Osteoblast (primary cell): Measurements from ENCODE around the gene AOPEP. TPM values are rescaled to one million over a fixed set of nuclear protein-coding genes. Genes with fewer than 3 reads are reported as not detected.

ENCODE experiments used
- DNase-seq: peaks from one replicate; pipeline ENCODE4 v3.0.0; 2011; ENCODE audit warnings: low spot score, mixed read lengths; ENCODE audit not compliant: insufficient read length; ENCODE audit errors: missing footprints
- H2AFZ ChIP-seq: 2 replicates; pipeline ENCODE4 v1.6.0; 2011; ENCODE audit warnings: mild to moderate bottlenecking, low read length
- H3K27ac ChIP-seq: 2 replicates; pipeline ENCODE4 v1.5.1; 2011; ENCODE audit warnings: mild to moderate bottlenecking, low read depth, low read length, moderate library complexity
- H3K27me3 ChIP-seq: 2 replicates; pipeline ENCODE4 v1.6.0; 2012; ENCODE audit warnings: mild to moderate bottlenecking, control low read depth, inconsistent platforms, low read length, moderate library complexity; ENCODE audit not compliant: insufficient read depth
- H3K36me3 ChIP-seq: 2 replicates; pipeline ENCODE4 v1.5.1; 2011; ENCODE audit warnings: mild to moderate bottlenecking, low read length, control low read depth, moderate library complexity; ENCODE audit not compliant: insufficient read depth
- H3K4me1 ChIP-seq: 2 replicates; pipeline ENCODE4 v1.5.1; 2011; ENCODE audit warnings: mild to moderate bottlenecking, low read length, control low read depth, moderate library complexity; ENCODE audit not compliant: insufficient read depth
- H3K4me2 ChIP-seq: 2 replicates; pipeline ENCODE4 v1.6.0; 2011; ENCODE audit warnings: mild to moderate bottlenecking, low read length; ENCODE audit not compliant: insufficient read depth
- H3K4me3 ChIP-seq: fragments of 200-600 bp; sonication (generic); 3 replicates; pipeline ENCODE4 v1.5.1; 2012; ENCODE audit warnings: mild to moderate bottlenecking, low read length, inconsistent platforms; ENCODE audit not compliant: insufficient read depth
- H3K79me2 ChIP-seq: 2 replicates; pipeline ENCODE4 v1.6.0; 2012; ENCODE audit warnings: mild to moderate bottlenecking, low read length, control low read depth, inconsistent platforms; ENCODE audit not compliant: insufficient read depth
- H3K9me3 ChIP-seq: 2 replicates; pipeline ENCODE4 v1.5.1; 2011; ENCODE audit warnings: low read depth, low read length, control low read depth
- H4K20me1 ChIP-seq: 2 replicates; pipeline ENCODE4 v1.6.0; 2012; ENCODE audit warnings: mild to moderate bottlenecking, low read length, control low read depth; ENCODE audit not compliant: insufficient read depth
- total RNA-seq: library from RNA; depleted of rRNA; stranded (reverse); fragments of >200 nt; gene quantifications from 2 replicates; pipeline ENCODE4 v1.2.3, GENCODE V29; 2012
- TF ChIP-seq, protein P1 (sequence below): IDR thresholded peaks from 2 replicates; pipeline ENCODE4 v1.5.1; 2011; ENCODE audit warnings: mild to moderate bottlenecking, low read depth, low read length, moderate library complexity; ENCODE audit errors: extremely low read depth

The AOPEP gene
- total RNA-seq, 1 donor, result 131 TPM

DNA sequence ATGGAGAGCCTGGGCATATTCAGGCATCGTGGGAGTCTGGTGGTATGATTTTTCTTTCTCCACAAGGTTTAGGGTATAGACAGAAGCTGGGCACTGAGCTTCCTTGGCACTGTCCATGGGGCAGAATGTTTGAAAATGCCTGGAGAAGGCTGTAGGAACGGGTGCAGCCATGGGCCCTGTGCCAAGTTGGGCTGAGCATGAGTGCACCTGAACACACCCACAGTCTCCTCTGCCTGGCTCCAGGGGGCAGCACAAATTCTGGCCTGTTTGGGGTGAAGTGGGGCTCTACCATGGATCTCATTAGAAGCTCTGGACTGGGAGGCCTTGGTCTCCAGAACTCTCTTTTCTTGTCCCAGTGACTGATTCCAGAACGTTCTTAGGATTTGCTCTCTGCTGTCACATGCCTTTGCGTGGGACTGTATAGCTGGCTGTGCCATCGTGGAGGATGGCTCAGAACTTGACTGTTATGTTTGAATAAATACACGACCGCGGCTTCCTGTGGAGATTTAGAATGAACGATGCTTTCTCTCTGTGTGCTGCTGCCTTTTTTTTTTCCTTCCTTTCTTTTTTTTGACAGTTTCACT, 361.3 kb downstream of the AOPEP start:
- Histone ChIP-seq H2AFZ (no peak overlapping the region), H3K4me2 (no peak overlapping the region), H3K36me3 (peaks cover 68% of the 10 kb centered on the region), H3K4me1 (peaks cover 53% of the 10 kb centered on the region), H3K4me3 (no peak overlapping the region), H3K9me3 (no peaks in the 10 kb centered on the region), H3K27me3 (no peaks in the 10 kb centered on the region), H3K79me2 (peaks cover 66% of the 10 kb centered on the region), H3K27ac (no peak overlapping the region), H4K20me1 (peaks cover 29% of the 10 kb centered on the region)
- TF ChIP-seq, protein P1, sequence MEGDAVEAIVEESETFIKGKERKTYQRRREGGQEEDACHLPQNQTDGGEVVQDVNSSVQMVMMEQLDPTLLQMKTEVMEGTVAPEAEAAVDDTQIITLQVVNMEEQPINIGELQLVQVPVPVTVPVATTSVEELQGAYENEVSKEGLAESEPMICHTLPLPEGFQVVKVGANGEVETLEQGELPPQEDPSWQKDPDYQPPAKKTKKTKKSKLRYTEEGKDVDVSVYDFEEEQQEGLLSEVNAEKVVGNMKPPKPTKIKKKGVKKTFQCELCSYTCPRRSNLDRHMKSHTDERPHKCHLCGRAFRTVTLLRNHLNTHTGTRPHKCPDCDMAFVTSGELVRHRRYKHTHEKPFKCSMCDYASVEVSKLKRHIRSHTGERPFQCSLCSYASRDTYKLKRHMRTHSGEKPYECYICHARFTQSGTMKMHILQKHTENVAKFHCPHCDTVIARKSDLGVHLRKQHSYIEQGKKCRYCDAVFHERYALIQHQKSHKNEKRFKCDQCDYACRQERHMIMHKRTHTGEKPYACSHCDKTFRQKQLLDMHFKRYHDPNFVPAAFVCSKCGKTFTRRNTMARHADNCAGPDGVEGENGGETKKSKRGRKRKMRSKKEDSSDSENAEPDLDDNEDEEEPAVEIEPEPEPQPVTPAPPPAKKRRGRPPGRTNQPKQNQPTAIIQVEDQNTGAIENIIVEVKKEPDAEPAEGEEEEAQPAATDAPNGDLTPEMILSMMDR, result peak; percentile 17
- DNase-seq, result peak; percentile 91

DNA sequence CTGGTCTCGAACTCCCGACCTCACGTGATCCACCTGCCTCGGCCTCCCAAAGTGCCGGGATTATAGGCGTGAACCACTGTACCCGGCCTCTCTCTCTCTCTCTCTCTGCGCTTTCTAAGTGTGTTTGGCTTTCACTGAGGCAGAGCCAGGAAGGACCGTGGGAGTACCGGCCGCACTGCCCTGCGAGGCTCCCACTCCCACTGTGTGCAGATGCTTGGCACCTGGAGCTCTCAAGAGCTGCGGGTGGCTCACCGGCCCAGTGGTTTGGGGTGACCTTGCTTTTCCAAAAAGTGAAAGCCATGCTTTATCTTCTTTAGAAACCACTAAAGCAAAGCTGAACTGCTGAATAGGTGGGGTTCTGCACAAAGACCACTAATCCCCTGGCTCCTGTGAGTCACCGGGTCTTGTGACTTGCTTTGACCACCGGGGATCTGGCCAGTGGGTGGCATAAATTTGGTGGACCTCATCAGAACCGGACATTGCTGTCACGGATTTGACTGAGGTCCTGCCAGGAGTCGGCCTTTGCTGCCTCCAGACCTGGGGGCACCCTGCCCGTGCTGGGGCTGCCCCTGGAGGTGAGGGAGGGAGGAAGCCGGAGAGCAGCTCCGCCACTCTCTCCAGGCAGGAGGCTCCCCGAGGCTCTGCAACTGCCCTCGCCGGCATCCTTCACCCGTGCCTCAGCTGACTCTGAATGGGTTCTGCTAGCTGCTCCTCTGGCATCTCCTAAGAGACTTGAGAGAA, 362.1 kb downstream of the AOPEP start:
- peaks cover 59% of the 10 kb centered on the region for H3K79me2 ChIP-seq

DNA sequence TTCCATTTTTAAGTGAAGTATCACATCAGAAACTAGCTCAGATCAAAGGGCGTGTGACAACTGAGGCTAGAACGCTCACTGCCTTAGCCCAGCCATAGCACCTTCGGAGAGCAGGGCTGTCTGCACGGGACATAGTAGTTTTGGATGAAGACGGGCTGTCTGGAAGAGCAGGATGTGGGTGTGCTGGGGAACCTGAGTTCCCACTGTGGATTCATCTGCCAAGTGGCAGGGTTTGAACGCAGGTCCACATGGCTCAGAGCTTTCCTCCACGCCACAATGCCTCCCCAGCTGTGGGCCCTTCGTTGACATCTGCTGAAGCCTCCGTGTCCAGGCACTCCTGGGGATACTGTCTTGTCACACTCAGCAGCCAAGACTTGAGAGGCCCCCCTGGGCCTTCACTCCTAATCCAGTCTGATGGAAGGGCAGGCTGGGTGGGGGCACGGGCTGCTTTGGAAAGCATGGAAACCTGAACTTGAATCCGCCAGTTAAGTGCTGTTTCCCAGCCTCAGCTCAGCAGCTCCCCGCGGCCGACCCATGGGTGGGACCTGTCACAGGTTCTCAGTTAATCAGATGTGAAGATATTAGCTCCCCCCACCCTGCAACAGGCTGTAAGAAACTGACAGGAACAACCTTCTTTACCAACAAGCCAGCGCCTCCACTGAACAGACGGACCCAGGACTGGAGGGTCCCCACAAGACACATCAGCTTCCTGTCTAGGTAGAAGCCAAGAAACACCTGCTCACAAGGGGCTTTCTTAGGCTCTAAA, 362.9 kb downstream of the AOPEP start:
- Histone ChIP-seq H3K36me3 (peaks cover 59% of the 10 kb centered on the region), H3K9me3 (no peaks in the 10 kb centered on the region), H3K4me3 (no peak overlapping the region), H3K27ac (peak overlapping the region; percentile 97), H3K79me2 (peaks cover 55% of the 10 kb centered on the region), H3K27me3 (no peaks in the 10 kb centered on the region), H3K4me2 (no peak overlapping the region), H4K20me1 (peaks cover 17% of the 10 kb centered on the region), H2AFZ (no peak overlapping the region), H3K4me1 (peaks cover 65% of the 10 kb centered on the region)
- TF ChIP-seq, protein P1, result no peak
- peak; percentile 83 for DNase-seq

More for the DNA sequence above, 362.1 kb downstream of the AOPEP start:
- Histone ChIP-seq H3K27ac (peak overlapping the region; percentile 97), H3K27me3 (no peaks in the 10 kb centered on the region), H3K4me1 (peaks cover 62% of the 10 kb centered on the region), H4K20me1 (peaks cover 22% of the 10 kb centered on the region), H3K4me2 (no peak overlapping the region), H3K36me3 (peaks cover 61% of the 10 kb centered on the region), H2AFZ (no peak overlapping the region), H3K9me3 (no peaks in the 10 kb centered on the region), H3K4me3 (no peak overlapping the region)
- peak; percentile 94 for DNase-seq
- TF ChIP-seq, protein P1, result no peak
